ENCODE measurements around the gene NFATC1. TPM values are rescaled to one million over a fixed set of nuclear protein-coding genes. Genes with fewer than 3 reads are reported as not detected.

The NFATC1 gene
- 10 to 100 TPM; 10.9 to 18.0 (median 12.9) TPM for total RNA-seq

- Histone ChIP-seq H3K36me3 (no peaks in the 10 kb centered on the region), H3K27ac (peak within 1 kb of the TSS; percentile 96 to 97), H3K27me3 (no peaks in the 10 kb centered on the region), H3K9me3 (no peaks in the 10 kb centered on the region), H3K4me1 (peaks cover 0 to 19% of the 10 kb centered on the region in 2 donors), H3K4me3 (peak within 1 kb of the TSS; percentile 58 to 94 (median 67))
- peak; percentile 66 to 80 for DNase-seq (ENCODE audit: low spot score in 2 of 2)
- intact Hi-C loops (cut with DNase I; ENCODE audit: low total_unique reads): no loop called here
- TF ChIP-seq POLR2A (IDR thresholded peaks at IDR 0.05): no peak
- TF ChIP-seq CTCF (IDR thresholded peaks at IDR 0.05): no peak
- peak in 1 of 3 donors; percentile 51 for TF ChIP-seq POLR2AphosphoS5 (IDR thresholded peaks at IDR 0.05)
Measured at GRCh38 chr18:79395761-79396404, at the start of gene NFATC1. Gene NFATC1 (plus strand): TSS chr18:79395930. CDS start chr18:79396225, 295 bp downstream.

GRCh38 chr18:79345981-79346380, 49.7 kb upstream of the NFATC1 start:
- H3K27ac ChIP-seq: no peak overlapping the region
- peaks cover 18% of the 10 kb centered on the region for H3K36me3 ChIP-seq
- H3K9me3 ChIP-seq: no peaks in the 10 kb centered on the region
- no peaks in the 10 kb centered on the region for H3K4me1 ChIP-seq
- no peak overlapping the region for H3K4me3 ChIP-seq
- H3K27me3 ChIP-seq: no peaks in the 10 kb centered on the region
- intact Hi-C loops (cut with DNase I; ENCODE audit: low total_unique reads): no loop called here
- TF ChIP-seq POLR2A (IDR thresholded peaks at IDR 0.05): no peak
- no peak for TF ChIP-seq POLR2AphosphoS5 (IDR thresholded peaks at IDR 0.05)
- no peak for TF ChIP-seq CTCF (IDR thresholded peaks at IDR 0.05)
- DNase-seq (ENCODE audit: low spot score in 2 of 2): no peak

GRCh38 chr18:79348066-79348465, 47.7 kb upstream of the NFATC1 start:
- TF ChIP-seq POLR2AphosphoS5 (IDR thresholded peaks at IDR 0.05): no peak
- TF ChIP-seq CTCF (IDR thresholded peaks at IDR 0.05): no peak
- TF ChIP-seq POLR2A (IDR thresholded peaks at IDR 0.05): no peak
- Histone ChIP-seq H3K4me3 (no peak overlapping the region), H3K27me3 (no peaks in the 10 kb centered on the region), H3K9me3 (no peaks in the 10 kb centered on the region), H3K27ac (no peak overlapping the region), H3K36me3 (peaks cover 18% of the 10 kb centered on the region), H3K4me1 (no peaks in the 10 kb centered on the region)
- intact Hi-C loops (cut with DNase I; ENCODE audit: low total_unique reads): no loop called here
- DNase-seq (ENCODE audit: low spot score in 2 of 2): no peak

GRCh38 chr18:79352432-79352831, 43.3 kb upstream of the NFATC1 start:
- no peak overlapping the region for H3K27ac ChIP-seq
- no peaks in the 10 kb centered on the region for H3K36me3 ChIP-seq
- intact Hi-C loops (cut with DNase I; ENCODE audit: low total_unique reads): no loop called here
- no peak for DNase-seq (ENCODE audit: low spot score in 2 of 2)
- no peak overlapping the region for H3K4me3 ChIP-seq
- H3K9me3 ChIP-seq: no peaks in the 10 kb centered on the region
- TF ChIP-seq POLR2A (IDR thresholded peaks at IDR 0.05): no peak
- no peak for TF ChIP-seq POLR2AphosphoS5 (IDR thresholded peaks at IDR 0.05)
- no peak for TF ChIP-seq CTCF (IDR thresholded peaks at IDR 0.05)
- no peaks in the 10 kb centered on the region for H3K4me1 ChIP-seq
- H3K27me3 ChIP-seq: no peaks in the 10 kb centered on the region

GRCh38 chr18:79353267-79353666, 42.5 kb upstream of the NFATC1 start:
- DNase-seq (ENCODE audit: low spot score in 2 of 2): no peak
- no peak overlapping the region for H3K27ac ChIP-seq
- no peaks in the 10 kb centered on the region for H3K36me3 ChIP-seq
- no peaks in the 10 kb centered on the region for H3K9me3 ChIP-seq
- no peak overlapping the region for H3K4me3 ChIP-seq
- TF ChIP-seq POLR2AphosphoS5 (IDR thresholded peaks at IDR 0.05): no peak
- no peak for TF ChIP-seq CTCF (IDR thresholded peaks at IDR 0.05)
- TF ChIP-seq POLR2A (IDR thresholded peaks at IDR 0.05): no peak
- no peaks in the 10 kb centered on the region for H3K4me1 ChIP-seq
- intact Hi-C loops (cut with DNase I; ENCODE audit: low total_unique reads): no loop called here
- H3K27me3 ChIP-seq: no peaks in the 10 kb centered on the region
